DMS 273 (cell line): ENCODE measurements around the gene ESPN.
"Not testable (repeated sequence)": the region's sequence is repeated elsewhere in the genome, so short reads cannot be mapped to it uniquely, and the experiment has no call there.

ENCODE experiments used
- DNase-seq: peaks from one replicate; lab custom pipeline; 2025; ENCODE audit not compliant: unreplicated experiment; lab: John Stamatoyannopoulos, UW

Gene ESPN

GRCh38 chr1:6424619-6425593 is at the start of gene ESPN:
Gene ESPN, plus strand, starts transcription at chr1:6424776. Its CDS starts 180 bp downstream, at chr1:6424956.
- peak; percentile 60 for DNase-seq

GRCh38 chr1:6378096-6378746 is 46.4 kb upstream of the ESPN start:
- DNase-seq = peak; percentile 91

GRCh38 chr1:6380037-6380436 is 44.5 kb upstream of the ESPN start:
- DNase-seq = no peak

GRCh38 chr1:6384135-6384534 is 40.4 kb upstream of the ESPN start:
- DNase-seq = no peak

- DNase-seq = peak; percentile 95
These were observed 39.6 kb upstream of the ESPN start for GRCh38 chr1:6384962-6385361.

- peak; percentile 63 for DNase-seq
These were observed 38.9 kb upstream of the ESPN start for GRCh38 chr1:6385488-6386191.

- no peak for DNase-seq
These were observed 38.1 kb upstream of the ESPN start for GRCh38 chr1:6386371-6386949.

- DNase-seq = no peak
These were observed 34.6 kb upstream of the ESPN start for GRCh38 chr1:6389971-6390370.

- peak; percentile 53 for DNase-seq
These were observed 32.4 kb upstream of the ESPN start for GRCh38 chr1:6391951-6392808.

GRCh38 chr1:6392809-6393399 is 31.7 kb upstream of the ESPN start:
- DNase-seq = peak; percentile 74

GRCh38 chr1:6393400-6394187 is 31.0 kb upstream of the ESPN start, which contains the start of gene ACOT7:
Gene ACOT7, minus strand, starts transcription at chr1:6393767. Its CDS starts 368 bp downstream, at chr1:6393399.
- peak; percentile 96 for DNase-seq

GRCh38 chr1:6395130-6395529 is 29.4 kb upstream of the ESPN start:
- DNase-seq = not testable (repeated sequence)

GRCh38 chr1:6395781-6396244 is 28.8 kb upstream of the ESPN start:
- DNase-seq = not testable (repeated sequence)

GRCh38 chr1:6396998-6397397 is 27.6 kb upstream of the ESPN start:
- DNase-seq = peak; percentile 28

- no peak for DNase-seq
These were observed 26.6 kb upstream of the ESPN start for GRCh38 chr1:6397844-6398441.

- DNase-seq = no peak
These were observed 25.3 kb upstream of the ESPN start for GRCh38 chr1:6399294-6399693.

- no peak for DNase-seq
These were observed 22.9 kb upstream of the ESPN start for GRCh38 chr1:6401673-6402072.

- DNase-seq = no peak
These were observed 16.6 kb upstream of the ESPN start for GRCh38 chr1:6408023-6408422.
